DMS153 (cell line): Measurements from ENCODE around the gene EVI5.
"Not testable (repeated sequence)": the region's sequence is repeated elsewhere in the genome, so short reads cannot be mapped to it uniquely, and the experiment has no call there.

Experiments used
- DNase-seq: peaks from one replicate; lab custom pipeline; 2025; lab: John Stamatoyannopoulos, UW

The EVI5 gene

DNA sequence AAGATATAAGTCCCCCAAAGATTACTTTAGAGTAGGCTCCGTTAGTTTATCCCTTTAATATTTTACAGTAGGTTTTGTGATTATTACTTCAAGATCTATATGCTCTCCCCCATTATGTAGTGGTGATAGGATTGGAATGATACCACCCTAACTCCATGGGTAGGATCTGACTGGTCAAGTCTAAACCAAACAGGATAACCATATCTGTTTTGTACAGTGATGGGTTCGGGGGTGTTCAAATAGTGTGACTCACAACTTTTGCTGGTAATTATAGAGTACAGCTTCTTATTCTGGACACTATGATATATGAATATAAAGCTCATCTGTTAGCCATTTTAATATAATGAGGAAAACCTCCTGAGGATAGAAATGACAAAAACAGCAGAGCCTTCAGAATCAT, 212.4 kb downstream of the EVI5 start:
- DNase-seq = no peak

DNA sequence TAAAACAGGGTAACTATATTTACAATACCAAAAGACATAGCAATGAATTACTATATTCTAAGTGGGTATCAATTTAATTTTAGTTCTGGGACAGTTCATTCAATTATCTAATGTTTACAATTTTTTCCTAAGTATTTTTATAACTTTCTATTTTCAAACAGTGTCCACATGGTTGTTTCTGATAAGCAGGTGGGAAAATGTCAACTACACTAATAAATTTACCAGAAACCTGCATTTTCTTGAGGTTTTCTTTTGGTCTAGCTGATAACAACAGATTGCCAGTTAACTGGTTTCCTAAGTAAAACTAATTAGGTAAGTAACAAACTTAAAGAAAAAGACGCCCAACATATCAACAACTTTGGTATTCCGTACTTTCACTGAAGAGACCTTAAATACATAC, 213.3 kb downstream of the EVI5 start:
- no peak for DNase-seq

DNA sequence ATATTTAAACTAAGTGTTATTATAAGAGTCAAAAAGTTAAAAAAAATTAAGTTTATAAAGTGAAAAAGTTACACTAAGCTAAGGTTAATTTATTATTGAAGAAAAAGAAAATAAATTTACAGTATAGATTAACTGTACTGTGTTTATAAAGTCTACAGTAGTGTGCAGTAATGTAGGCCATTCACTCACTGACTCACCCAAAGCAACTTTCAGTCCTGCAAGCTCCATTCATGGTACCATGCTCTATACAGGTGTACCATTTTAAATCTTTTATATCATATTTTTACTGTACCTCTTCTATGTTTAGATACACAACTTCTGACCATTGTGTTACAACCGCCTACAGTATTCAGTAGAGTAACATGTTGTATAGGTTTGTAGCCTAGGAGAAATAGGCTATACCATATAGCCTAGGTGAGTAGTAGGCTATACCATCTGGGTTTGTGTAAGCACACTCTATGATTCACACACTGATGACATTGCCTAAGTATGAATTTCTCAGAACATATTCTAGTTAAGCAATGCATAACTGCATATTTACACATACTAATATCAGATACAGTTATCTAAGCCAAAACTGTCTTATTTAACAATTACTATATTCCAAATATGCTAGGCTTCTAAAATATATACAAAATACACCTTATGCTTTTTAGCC, 217.6 kb downstream of the EVI5 start:
- no peak for DNase-seq

DNA sequence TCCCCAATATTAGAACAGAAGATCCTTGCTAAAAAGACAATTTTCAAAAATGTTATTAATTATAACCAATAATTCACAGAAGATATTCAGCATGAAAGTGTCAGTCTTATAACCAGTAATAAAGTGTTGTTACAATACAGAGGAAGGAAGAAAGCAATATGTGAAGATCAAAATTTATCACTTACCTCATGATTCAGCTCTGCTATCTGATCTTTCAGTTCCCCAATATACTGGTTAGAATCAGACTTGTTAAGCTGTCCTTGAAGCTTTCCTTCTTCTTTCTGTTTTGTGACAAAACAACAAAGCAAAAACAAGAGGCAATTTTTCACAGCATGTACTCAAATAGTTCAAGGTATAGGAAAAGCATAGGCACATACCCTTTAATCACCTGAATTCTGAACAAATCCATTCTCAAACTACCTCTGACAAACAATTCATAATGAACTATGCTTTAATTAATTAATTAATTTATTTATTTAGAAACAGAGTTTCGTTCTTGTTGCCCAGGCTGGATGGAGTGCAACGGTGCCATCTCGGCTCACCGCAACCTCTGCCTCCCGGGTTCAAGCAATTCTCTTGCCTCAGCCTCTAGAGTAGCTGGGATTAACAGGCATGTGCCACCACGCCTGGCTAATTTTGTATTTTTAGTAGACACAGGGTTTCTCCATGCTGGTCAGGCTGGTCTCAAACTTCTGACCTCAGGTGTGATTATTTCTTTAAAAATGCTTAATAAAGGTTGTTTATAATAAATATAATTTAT, 221.3 kb downstream of the EVI5 start:
- no peak for DNase-seq

DNA sequence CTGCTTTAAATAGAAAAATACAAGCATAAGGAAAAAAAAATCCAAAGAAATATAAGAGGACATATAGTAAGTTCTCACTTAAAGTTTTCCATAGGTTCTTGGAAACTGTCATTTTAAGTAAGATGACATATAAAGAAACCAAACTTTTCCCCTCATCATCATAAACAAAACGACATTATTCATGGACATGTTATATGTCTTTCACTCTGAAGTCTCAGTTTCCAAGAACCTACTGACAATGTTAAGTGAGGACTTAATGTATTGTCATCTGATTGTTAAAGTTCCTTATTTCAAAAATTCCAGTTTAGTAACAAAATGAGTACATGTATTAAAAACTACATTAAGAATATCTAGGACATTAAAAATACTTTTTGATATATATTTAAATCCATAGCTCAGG, 228.6 kb downstream of the EVI5 start:
- DNase-seq = no peak

DNA sequence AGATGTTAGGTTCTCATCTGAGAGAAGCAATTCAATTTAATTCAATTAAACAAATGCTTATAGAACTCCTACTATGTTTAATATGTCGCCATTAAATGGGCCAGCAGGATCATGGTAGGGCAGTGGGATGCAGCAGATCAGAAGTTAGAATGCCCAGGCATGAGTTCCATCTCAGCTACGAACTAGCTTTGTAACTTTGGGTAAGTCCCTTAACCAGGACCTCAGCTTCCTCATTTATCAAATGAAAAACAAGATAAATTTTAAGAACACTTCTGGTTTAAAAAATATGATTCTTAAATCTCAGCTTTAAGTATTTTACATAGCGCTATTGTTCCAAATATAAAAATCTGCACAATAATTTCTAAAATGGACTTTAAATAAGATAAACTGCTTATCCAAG, 230.7 kb downstream of the EVI5 start:
- no peak for DNase-seq

DNA sequence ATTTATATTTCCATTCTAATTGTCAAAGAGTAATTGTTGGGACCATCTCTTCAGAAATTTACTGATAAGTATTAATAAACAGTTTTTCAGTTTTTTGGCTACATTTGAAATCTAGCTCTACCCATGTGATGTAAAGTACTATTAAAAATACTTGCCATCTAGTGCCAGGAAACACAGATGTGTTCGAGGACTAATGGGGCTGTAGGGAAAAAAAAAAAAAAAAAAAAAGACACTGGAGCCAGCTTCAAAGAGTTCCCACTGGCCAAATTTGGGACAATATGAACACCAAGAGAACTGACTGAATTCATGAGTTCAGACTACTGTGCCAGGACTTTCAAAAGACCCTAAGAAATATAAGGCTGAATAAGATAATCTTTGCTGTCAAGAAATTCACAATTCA, 233.0 kb downstream of the EVI5 start:
- DNase-seq = no peak

DNA sequence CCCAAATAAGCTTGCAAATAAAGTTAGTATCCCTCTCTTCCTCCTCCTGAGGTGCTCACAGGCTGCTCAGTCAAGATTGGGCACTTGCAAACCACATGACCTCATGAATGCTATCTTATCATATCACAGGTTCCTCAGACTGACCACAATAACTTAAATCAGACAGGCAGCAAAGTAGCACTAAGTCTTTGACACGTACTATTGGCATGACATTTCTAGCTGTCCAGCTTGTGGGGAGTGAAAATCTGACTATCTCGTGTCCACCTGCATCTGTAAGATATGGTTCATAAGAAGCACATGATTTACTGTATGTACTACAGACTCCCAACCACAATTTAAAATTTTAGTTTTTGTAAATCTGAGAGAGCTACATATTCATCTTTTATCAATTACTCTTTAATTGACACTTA, 240.1 kb downstream of the EVI5 start:
- no peak for DNase-seq

DNA sequence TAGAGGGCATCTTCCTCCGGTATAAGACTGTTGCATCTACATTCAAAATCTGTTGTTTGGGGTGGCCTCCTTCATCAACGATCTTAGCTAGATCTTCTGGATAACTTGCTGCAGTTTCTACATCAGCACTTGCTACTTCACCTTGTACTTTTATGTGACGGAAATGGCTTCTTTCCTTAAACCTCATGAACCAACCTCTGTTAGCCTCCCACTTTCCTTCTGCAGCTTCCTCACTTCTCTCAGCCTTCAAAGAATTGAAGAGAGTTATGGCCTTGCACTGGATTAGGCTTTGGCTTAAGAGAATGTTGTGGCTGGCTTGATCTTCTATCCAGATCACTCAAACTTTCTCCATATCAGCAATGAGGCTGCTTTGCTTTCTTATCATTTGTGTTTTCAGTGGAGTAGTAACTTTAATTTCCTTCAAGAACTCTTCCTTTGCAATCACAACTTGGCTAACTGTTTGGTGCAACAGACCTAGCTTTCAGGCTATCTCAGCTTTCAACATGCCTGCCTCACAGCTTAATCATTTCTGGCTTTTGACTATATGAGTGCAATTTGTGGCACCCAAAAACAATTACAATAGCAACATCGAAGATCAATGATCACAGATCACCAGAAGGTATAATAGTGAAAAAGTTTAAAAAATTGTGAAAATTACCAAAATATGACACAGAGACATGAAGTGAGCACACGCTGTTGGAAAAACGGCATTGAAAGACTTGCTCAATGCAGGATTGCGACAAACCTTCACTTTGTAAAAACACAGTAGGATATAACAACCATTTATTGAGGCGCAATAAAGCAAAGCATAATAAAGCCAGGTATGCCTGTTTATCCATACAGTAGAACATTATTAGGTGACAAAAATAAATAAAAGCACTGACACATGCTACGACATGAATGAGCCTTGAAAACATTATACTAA, 241.5 kb downstream of the EVI5 start:
- DNase-seq = no peak

DNA sequence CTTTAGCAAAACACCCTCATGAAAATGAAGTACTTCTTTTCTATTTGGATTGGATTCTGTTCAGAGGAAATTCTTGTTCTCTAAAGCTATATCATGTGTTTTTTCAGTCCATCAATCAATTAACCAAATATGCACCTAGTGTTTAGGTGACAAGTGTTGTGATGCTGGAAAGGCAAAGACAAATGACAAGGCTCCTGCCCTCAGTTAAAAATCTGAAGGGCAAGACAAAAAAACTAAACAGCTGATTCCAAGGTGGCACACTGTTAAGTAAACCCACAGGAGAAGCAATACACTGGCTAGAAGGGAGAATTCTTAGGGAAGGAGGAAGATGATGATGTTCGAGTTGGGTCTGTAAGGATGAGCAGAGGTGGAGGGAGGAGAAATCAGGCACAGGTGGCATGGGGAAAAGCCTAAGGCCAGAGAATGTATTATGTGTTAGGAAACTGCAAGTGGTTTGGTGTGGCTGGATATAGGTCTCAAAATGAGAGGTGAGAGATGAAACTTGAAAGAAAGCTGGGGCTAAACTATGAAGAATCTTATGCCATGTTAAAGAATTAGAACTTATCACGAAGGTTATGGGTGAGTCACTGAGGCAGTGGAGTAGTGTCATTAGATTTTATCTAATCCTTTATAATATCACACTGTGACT, 246.4 kb downstream of the EVI5 start:
- DNase-seq = no peak

DNA sequence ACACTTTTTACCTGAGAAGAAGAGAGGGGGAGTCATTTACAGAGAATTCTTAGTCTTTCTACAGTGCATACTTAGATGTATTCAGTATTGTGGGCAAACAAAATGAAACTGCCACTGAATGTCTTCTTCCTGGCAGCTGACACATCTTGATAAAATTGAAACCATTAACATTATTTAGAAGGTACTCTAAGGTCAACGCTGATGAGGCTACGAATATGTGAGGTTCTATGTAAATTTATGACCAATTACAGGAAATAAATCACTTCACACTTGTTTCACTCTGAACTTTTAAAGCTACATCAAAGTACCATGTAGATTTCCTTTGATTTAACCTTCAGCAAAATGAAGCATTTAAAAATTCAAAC, 246.9 kb downstream of the EVI5 start:
- no peak for DNase-seq

DNA sequence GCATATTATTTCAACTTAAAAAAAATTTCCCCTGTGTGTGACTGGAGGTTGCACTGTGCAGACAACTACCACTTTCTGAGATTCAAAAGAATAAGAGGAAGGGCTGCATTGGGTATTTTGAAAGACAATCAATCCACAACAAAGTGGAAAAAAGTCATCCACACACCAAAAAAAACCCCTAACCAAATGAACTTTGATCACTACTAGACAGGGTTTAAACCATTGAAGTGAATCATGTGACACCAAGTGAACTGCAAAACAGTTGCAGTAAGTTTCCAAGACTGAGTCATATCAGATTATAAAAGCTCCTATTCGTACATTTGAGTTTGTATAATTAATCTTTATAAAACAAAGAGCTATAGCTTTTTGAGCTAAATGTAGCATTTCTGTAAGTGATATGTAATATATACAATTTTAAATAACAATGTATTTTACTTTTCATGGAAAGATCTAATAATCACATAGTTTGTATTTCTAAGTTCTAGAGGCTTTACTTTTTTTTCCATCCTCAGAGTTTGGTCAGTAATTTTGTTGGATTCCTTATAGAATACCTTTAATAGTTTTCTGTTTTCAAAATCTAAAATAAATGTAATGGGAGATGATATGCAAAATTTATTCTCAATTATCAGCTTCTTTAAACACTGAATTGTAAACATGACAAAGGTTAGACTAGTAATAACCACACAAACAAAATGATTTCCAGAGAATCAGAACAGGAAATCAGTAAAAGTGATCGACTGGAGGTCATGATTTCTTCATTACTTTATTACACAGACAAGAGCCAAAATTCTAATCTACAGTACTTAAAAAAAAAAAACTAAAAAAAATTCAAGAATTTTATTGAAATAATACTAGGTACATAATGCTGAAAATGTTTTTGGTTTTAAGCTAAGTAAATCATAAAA, 247.7 kb downstream of the EVI5 start:
- DNase-seq = no peak

DNA sequence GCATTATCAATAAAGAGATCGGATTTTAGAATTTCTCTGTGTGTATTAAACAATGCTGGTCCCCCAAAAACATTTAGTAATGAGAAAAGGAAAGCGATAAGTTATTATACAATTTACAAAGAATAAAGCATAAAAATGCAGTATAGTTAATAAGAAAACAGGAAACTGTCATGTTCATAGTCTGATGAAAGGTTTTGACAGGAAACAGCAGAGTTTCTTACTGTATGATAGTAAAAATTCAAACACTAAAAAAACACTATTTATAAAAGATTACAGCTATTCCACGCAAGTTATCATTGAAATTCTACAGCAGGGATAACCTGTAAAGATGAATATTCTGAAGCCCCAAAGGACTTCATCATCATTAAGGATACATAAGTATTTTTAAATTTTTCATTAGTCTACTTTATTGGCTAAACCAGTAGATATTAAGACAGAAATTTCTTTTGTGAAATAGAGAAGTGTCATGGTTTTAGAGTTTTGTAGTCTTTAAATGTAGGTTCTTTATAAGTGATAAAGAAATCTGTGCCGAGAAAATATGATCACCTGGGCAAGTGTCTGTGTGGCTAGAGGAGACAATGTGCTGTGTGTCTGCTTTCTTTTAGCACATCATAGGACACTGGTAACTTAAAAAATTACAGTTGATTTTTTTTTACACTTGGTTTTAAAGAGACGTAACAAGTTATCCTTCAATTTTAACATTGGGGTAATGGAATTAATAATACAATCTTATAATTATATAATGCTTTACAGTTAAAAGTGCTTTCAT, 248.5 kb downstream of the EVI5 start:
- DNase-seq = no peak

DNA sequence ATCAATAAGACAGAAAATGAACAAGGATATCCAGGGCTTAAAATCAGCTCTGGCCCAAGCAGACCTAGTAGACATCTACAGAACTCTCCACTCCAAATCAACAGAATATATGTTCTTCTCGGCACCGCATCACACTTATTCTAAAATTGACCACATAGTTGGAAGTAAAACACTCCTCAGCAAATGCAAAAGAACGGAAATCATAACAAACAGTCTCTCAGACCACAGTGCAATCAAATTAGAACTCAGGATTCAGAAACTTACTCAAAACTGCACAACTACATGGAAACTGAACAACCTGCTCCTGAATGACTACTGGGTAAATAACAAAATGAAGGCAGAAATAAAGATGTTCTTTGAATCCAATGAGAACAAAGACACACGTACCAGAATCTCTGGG, 252.5 kb downstream of the EVI5 start:
- not testable (repeated sequence) for DNase-seq

DNA sequence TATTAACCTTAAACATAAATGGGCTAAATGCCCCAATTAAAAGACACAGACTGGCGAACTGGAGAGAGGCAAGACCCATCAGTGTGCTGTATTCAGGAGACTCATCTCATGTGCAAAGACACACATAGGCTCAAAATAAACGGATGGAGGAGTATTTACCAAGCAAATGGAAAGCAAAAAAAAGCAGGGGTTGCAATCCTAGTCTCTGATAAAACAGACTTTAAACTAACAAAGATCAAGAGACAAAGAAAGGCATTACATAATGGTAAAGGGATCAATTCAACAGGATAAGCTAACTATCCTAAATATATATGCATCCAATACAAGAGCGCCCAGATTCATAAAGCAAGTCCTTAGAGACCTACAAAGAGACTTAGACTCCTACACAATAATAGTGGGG, 253.0 kb downstream of the EVI5 start:
- not testable (repeated sequence) for DNase-seq

DNA sequence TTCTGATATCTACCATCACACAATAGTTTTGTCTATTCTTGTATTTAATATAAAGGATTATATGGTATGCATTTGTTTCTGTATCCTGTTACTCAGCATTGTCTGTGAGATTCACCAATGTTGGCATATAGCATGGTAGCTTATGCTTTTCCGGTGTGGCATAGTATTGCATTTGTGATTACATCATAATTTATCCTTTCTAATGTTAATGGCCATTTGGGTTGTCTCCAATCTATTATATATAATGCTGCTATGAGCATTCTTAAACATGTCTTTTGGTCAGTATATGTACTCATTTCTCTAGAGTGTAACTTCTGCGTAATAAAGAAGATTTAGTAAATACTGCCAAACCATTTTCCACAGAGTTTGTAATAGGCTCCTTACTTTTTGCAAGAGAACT, 257.2 kb downstream of the EVI5 start:
- no peak for DNase-seq

DNA sequence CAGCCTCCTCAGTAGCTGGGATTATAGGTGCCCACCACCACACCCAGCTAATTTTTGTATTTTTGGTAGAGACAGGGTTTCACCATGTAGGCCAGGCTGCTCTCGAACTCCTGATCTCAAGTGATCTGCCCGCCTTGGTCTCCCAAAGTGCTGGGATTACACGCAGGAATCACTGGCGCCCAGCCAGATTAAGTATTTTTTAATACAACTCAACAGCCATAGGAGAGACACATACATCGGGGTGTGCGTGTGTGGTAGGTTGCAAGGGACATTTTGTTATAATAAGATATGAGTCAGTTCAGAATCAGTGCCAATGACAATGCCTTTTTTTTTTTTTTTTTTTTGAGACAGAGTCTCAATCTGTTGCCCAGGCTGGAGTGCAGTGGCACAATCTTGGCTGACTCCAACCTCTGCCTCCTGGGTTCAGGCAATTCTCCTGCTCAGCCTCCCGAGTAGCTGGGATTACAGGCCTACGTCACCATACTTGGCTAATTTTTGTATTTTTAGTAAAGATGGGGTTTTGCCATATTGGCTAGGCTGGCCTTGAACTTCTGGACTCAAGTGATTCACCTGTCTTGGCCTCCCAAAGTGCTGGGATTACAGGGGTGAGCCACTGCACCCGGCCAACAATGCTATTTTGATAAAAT, 259.8 kb downstream of the EVI5 start:
- not testable (repeated sequence) for DNase-seq

DNA sequence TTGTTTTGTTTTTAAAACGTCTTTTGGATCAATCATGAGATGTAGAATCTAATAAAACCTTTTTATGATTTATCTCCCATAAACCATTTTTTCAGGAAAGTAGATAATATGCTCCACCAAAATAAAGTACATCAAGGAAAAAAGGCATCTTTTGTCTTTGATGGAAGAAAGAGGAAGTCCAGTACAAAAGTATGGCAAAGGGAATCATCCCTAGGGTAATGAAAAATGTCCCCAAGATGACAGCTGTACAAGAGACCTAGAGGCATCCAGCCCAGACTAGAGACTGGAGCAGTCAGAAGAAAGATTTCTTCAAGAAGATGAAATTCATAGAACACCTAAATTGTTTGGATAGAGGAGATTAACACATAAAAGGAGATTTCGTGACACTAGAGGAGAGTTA, 265.9 kb downstream of the EVI5 start:
- no peak for DNase-seq

DNA sequence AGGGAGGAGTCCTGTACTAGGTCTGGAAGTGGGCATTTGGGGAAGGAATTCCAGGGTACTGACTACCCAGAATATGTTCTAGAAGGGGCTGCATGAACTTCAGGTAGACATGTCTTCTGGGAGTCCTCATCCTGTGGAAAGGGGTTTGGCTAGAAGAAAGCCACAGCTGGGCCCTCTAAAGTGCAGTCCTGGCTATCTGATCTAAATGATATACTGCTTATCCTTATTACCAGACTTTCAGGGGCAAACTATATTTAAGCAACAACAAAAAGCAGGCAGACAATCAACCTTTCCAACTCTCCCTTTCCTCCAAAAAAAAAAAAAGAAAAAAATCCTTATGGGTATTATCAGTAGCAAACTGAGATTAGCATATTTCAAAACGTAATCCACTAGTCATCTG, 268.3 kb downstream of the EVI5 start:
- no peak for DNase-seq

DNA sequence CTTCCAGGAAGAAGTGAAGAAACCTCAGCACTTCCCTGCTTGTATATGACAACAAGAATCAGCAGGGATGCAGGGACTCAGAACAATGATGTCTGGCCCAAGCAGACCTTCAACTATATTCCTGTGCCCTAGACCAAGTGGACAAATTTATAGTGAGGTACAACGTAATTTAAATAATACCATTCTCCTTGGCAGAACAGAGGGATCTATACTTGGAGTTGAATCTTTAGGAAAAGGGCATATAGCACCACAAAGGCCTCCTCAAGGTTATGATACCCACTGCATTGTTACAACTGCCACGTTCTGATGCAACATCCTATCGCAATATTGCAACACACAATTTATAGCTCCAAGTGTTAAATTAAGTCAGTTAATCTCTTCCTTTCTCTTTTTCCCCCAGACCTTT, 269.1 kb downstream of the EVI5 start:
- no peak for DNase-seq
